NB4 (cell line): ENCODE data around the gene TNS1.

Experiments used
- CTCF ChIP-seq: IDR thresholded peaks from one replicate; pipeline ENCODE4 v1.5.1; 2012; ENCODE audit warnings: low read depth, low read length
- MAX ChIP-seq: IDR thresholded peaks from 2 replicates; pipeline ENCODE4 v1.6.1; 2011; ENCODE audit warnings: low read depth, low read length
- MYC ChIP-seq: IDR thresholded peaks from 2 replicates; pipeline ENCODE4 v1.6.1; 2011; ENCODE audit warnings: low read depth, low read length
- POLR2A ChIP-seq: IDR thresholded peaks from 2 replicates; pipeline ENCODE4 v1.6.1; 2011; ENCODE audit warnings: mild to moderate bottlenecking; ENCODE audit not compliant: insufficient read length; ENCODE audit errors: extremely low read depth

GRCh38 chr2:217790681-217791392, 212.0 kb downstream of the TNS1 start:
- TF ChIP-seq CTCF (no peak), POLR2A (no peak), MAX (no peak), MYC (no peak)
